GM10248 (cell line): ENCODE results near the gene CDC42BPG.

Experiments used
- CTCF ChIA-PET: fragments of 300-600 bp; sonication (Branson Sonifier 250); formaldehyde crosslinking; extraction: SDS; loops from one replicate; lab custom pipeline; 2021; ENCODE audit warnings: antibody characterized with exemption; lab: Yijun Ruan, JAX
- POLR2A ChIA-PET: fragments of 350-650 bp; sonication (Branson Sonifier 250); formaldehyde crosslinking; extraction: SDS; loops from one replicate; lab custom pipeline; 2020; ENCODE audit warnings: antibody characterized with exemption; lab: Yijun Ruan, JAX
- DNase-seq: peaks from one replicate; pipeline ENCODE4 v3.0.0; 2012; ENCODE audit errors: extremely low spot score
- TF ChIP-seq, protein P1 (sequence below): IDR thresholded peaks from 2 replicates; pipeline ENCODE4 v1.5.1; 2012; ENCODE audit warnings: mild to moderate bottlenecking, low read depth; ENCODE audit errors: extremely low read depth, missing control alignments, control extremely low read depth

CDC42BPG gene

DNA sequence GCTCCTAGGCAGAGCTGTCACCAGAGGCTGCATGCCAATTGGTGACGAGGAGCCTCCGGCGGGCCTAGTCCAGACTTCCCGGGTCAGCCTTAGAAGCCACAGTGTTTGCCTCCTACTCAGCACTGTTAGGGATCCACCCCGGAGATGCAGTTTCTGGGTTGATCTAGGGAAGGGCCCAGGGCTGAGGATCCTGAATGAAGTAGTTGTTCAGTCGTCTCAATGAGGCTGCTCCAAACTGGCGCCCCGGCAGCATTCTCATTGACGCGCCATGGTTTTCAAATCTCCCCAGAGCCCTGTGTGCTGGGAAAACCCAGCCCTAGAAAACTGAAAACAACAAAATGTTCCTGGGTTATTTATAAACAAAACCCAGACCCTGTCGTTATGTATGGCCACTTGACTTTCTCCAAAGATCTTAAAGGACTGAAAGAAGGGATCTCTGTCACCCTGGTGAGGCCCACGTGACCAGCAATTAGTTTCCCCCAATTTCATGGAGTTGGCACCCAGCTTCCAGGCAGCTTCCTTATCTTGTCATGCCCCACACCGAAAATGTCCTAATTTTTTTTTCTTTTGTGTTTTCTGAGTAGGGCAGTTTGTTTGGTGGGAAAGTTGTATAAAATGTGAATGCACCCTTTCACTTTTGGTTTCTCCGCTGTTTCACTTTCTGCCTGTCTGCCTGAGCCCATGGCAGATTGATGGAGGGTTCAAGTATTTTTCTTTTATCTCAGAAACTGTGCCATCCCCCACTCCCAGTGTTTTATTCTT, 36.0 kb upstream of the CDC42BPG start:
- POLR2A ChIA-PET: interaction anchor here (6.1 kb wide), 1 partner anchor 16 kb away, joined by 225 read pairs; no protein-coding TSS in a partner anchor
- no peak for DNase-seq
- CTCF ChIA-PET: interaction anchor here (12.5 to 31.5 kb wide), 2 partner anchors 10 to 26 kb away, joined by 152 to 1137 read pairs; partner anchors contain the start of gene CDC42BPG
- TF ChIP-seq, protein P1, sequence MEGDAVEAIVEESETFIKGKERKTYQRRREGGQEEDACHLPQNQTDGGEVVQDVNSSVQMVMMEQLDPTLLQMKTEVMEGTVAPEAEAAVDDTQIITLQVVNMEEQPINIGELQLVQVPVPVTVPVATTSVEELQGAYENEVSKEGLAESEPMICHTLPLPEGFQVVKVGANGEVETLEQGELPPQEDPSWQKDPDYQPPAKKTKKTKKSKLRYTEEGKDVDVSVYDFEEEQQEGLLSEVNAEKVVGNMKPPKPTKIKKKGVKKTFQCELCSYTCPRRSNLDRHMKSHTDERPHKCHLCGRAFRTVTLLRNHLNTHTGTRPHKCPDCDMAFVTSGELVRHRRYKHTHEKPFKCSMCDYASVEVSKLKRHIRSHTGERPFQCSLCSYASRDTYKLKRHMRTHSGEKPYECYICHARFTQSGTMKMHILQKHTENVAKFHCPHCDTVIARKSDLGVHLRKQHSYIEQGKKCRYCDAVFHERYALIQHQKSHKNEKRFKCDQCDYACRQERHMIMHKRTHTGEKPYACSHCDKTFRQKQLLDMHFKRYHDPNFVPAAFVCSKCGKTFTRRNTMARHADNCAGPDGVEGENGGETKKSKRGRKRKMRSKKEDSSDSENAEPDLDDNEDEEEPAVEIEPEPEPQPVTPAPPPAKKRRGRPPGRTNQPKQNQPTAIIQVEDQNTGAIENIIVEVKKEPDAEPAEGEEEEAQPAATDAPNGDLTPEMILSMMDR: no peak

GRCh38 chr11:64879244-64879900, 34.9 kb upstream of the CDC42BPG start:
- CTCF ChIA-PET: interaction anchor here (12.5 to 31.5 kb wide), 2 partner anchors 11 to 25 kb away, joined by 152 to 1137 read pairs; partner anchors contain the start of gene CDC42BPG
- DNase-seq: no peak
- POLR2A ChIA-PET: interaction anchor here (0.7 to 7.8 kb wide), 3 partner anchors 15 to 42 kb away, joined by 4 to 225 read pairs (median 129); partner anchors contain the start of gene CDC42BPG
- TF ChIP-seq, protein P1: no peak

DNA sequence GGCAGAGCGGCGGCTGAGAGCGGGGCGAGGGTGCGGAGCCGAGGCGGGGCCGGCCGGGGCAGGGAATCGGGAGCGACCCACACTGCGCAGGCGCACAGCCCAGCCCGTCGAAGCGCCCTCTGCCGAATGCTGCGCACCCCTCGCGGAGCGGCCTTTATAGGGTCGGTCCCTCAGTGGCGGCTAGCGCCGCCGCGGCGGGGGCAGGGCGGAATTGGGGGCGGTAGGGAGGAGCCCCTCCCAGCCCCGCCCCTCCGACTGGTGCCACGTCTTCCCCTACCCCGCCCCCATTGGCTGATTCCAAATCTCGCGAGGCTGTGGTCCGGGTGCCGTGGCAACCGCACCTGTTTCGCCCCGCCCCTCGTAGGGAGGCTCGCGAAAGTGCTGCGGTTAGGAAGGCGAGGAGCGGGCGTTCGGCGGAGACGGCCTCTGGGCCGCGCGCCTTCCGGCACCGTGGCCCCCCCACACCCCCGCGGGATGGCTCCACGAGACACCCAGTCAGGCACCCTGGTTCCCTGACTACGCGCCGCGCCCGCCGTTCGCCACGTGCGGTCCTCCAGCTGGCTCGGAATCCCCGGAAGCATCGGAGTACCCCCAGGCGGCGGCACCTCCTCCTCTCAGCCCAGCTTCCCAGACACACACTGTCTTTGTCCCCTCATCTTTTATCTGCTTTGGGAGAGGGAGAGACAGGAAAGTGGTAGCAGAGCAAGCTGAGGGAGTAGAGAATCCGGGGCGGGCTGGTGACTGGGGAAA, 34.2 kb upstream of the CDC42BPG start, which contains the start of gene EHD1:
TSS of gene EHD1 (minus strand) at position 128 of the 750 bp plus-strand sequence. CDS start 157 bp downstream, outside the sequence.
- DNase-seq: peak; percentile 100
- ChIA-PET POLR2A (interaction anchor here (0.7 to 7.8 kb wide), 10 partner anchors 9 to 106 kb away, joined by 3 to 225 read pairs (median 6); partner anchors contain the start of genes CDC42BPG, MEN1, PPP2R5B and SF1), CTCF (interaction anchor here (12.5 to 31.5 kb wide), 2 partner anchors 12 to 24 kb away, joined by 152 to 1137 read pairs; partner anchors contain the start of gene CDC42BPG)
- TF ChIP-seq, protein P1: peak; percentile 79

DNA sequence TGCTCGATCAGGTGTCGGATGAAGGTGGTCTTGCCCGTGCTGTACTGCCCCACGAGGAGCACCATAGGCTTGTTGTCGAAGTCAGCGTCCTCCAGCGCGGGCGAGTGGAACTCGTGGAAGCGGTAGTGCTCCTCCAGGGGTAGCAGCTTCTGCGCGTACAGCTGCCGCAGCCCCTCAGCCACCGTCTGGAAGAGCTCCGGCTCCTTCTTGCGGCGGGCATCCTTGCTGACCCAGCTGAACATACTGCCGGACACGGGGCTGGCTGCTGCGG, 33.7 kb upstream of the CDC42BPG start:
- POLR2A ChIA-PET: interaction anchor here (0.9 to 7.8 kb wide), 9 partner anchors 10 to 106 kb away, joined by 3 to 225 read pairs (median 7); partner anchors contain the start of genes CDC42BPG, MEN1, PPP2R5B and SF1

GRCh38 chr11:64877390-64878222, 33.2 kb upstream of the CDC42BPG start:
- ChIA-PET CTCF (interaction anchor here (1.7 to 31.5 kb wide), 3 partner anchors 13 to 240 kb away, joined by 5 to 1137 read pairs (median 152); partner anchors contain the start of genes CDC42BPG and ZNHIT2), POLR2A (interaction anchor here (0.6 to 7.8 kb wide), 11 partner anchors 10 to 105 kb away, joined by 3 to 225 read pairs (median 6); partner anchors contain the start of genes CDC42BPG, MEN1, PPP2R5B and SF1)
- TF ChIP-seq, protein P1: no peak
- DNase-seq: no peak

More for the DNA sequence above, 33.7 kb upstream of the CDC42BPG start:
- TF ChIP-seq, protein P1: no peak
- CTCF ChIA-PET: interaction anchor here (12.5 to 31.5 kb wide), 2 partner anchors 13 to 24 kb away, joined by 152 to 1137 read pairs; partner anchors contain the start of gene CDC42BPG
- no peak for DNase-seq
